HCT116 (cell line): Measurements from ENCODE around the gene COMMD10. TPM values are rescaled to one million over a fixed set of nuclear protein-coding genes. Genes with fewer than 3 reads are reported as not detected.

ENCODE experiments used
- ATAC-seq: fragments of 200-7000 bp; cut with Tn5 transposase; 2 replicates; pipeline ENCODE4 v1.9.1; 2020; ENCODE audit warnings: mild to moderate bottlenecking, moderate library complexity
- BruUV-seq: library from RNA; stranded (reverse); fragments of 400-500 nt; replicated peaks from 2 replicates; lab custom pipeline; 2021; lab: Mats Ljungman, UMichigan
- CTCF ChIA-PET: fragments of 300-600 bp; sonication (Branson Sonifier 250); formaldehyde crosslinking; loops from one replicate; lab custom pipeline; 2021; ENCODE audit warnings: antibody characterized with exemption; lab: Charles Lee
- POLR2A ChIA-PET: fragments of 300-600, 350-600 bp; sonication (Branson Sonifier 250); formaldehyde crosslinking; loops from one replicate; lab custom pipeline; 2021; ENCODE audit warnings: antibody characterized with exemption; lab: Charles Lee
- RAD21 ChIA-PET, 2 experiments: fragments of 300-600 bp; sonication (Branson Sonifier 250); formaldehyde crosslinking; loops; one replicate each; lab custom pipeline; 2023; ENCODE audit warnings: low total read pairs in 2 of 2; ENCODE audit not compliant: uncharacterized antibody in 2 of 2, unreplicated experiment in 2 of 2, low non-redundant PET in 1 of 2; lab: Charles Lee
- DNase-seq: peaks from one replicate; pipeline ENCODE4 v3.0.0-alpha.2; 2010; ENCODE audit warnings: low read depth, low spot score
- H2AFZ ChIP-seq: fragments of 200-600 bp; shearing (Covaris generic), sonication (generic); 2 replicates; pipeline ENCODE4 v1.6.1; 2017; ENCODE audit warnings: low read depth, mixed run types, mixed read lengths, antibody characterized with exemption, low read length; ENCODE audit not compliant: poor library complexity, severe bottlenecking
- H3K27ac ChIP-seq: 2 replicates; pipeline ENCODE4 v1.5.1; 2012; ENCODE audit warnings: low read depth, low read length
- H3K27me3 ChIP-seq: fragments of 200-600 bp; sonication (generic); 2 replicates; pipeline ENCODE4 v1.6.1; 2016; ENCODE audit warnings: mixed run types, low read length, mixed read lengths; ENCODE audit not compliant: insufficient read depth
- H3K36me3 ChIP-seq, 2 experiments: fragments of 200-500 bp in 1 of 2; fragments of 200-600 bp in 1 of 2; sonication (Bioruptor generic) in 1 of 2; sonication (generic) in 1 of 2; 2 replicates each; pipeline versions ENCODE4 v1.5.1 to v1.6.1; 2014 to 2016; ENCODE audit warnings: low read length in 2 of 2, inconsistent platforms in 1 of 2, mixed read lengths in 1 of 2, mixed run types in 1 of 2; ENCODE audit not compliant: insufficient read depth in 2 of 2, control insufficient read depth in 1 of 2
- H3K4me1 ChIP-seq, 2 experiments: fragments of 200-600 bp in 1 of 2; sonication (generic) in 1 of 2; 2 replicates each; pipeline versions ENCODE4 v1.5.1 to v1.6.1; 2012 to 2017; ENCODE audit warnings: low read length in 2 of 2, inconsistent platforms in 1 of 2, mild to moderate bottlenecking in 1 of 2, mixed read lengths in 1 of 2, mixed run types in 1 of 2, moderate library complexity in 1 of 2; ENCODE audit not compliant: insufficient read depth in 2 of 2, control insufficient read depth in 1 of 2
- H3K4me2 ChIP-seq: fragments of 200-600 bp; sonication (generic); 2 replicates; pipeline ENCODE4 v1.6.1; 2017; ENCODE audit warnings: mixed run types, low read length, mixed read lengths
- H3K4me3 ChIP-seq, 2 experiments: fragments of 200-600 bp in 1 of 2; sonication (generic) in 1 of 2; replicated peaks in 1 of 2; 2 replicates each; pipeline ENCODE4 v1.5.1; 2011 to 2016; ENCODE audit warnings: low read length in 2 of 2, control low read depth in 1 of 2, low read depth in 1 of 2, mild to moderate bottlenecking in 1 of 2, mixed read lengths in 1 of 2, mixed run types in 1 of 2
- H3K79me2 ChIP-seq: fragments of 200-600 bp; sonication (generic); 2 replicates; pipeline ENCODE4 v1.6.1; 2017; ENCODE audit warnings: mild to moderate bottlenecking, mixed run types, low read length, moderate library complexity, mixed read lengths; ENCODE audit not compliant: insufficient read depth
- H3K9ac ChIP-seq: fragments of 200-600 bp; sonication (generic); 2 replicates; pipeline ENCODE4 v1.6.1; 2016; ENCODE audit warnings: low read length, mixed read lengths
- H3K9me2 ChIP-seq: fragments of 200-600 bp; sonication (generic), shearing (Covaris generic); 2 replicates; pipeline ENCODE4 v1.6.1; 2017; ENCODE audit warnings: mixed run types, mild to moderate bottlenecking, moderate library complexity; ENCODE audit not compliant: insufficient read depth
- H3K9me3 ChIP-seq, 2 experiments: fragments of 200-500 bp in 1 of 2; fragments of 200-600 bp in 1 of 2; sonication (Bioruptor generic) in 1 of 2; sonication (generic) in 1 of 2; 2 replicates each; pipeline ENCODE4 v1.6.1; 2014 to 2017; ENCODE audit warnings: low read length in 2 of 2, mixed read lengths in 2 of 2, inconsistent platforms in 1 of 2, low read depth in 1 of 2, mild to moderate bottlenecking in 1 of 2, mixed run types in 1 of 2, moderate library complexity in 1 of 2; ENCODE audit not compliant: control insufficient read depth in 1 of 2, insufficient read depth in 1 of 2
- H4K20me1 ChIP-seq: fragments of 200-600 bp; sonication (generic), shearing (Covaris generic); 2 replicates; pipeline ENCODE4 v1.6.1; 2017; ENCODE audit warnings: mixed run types, mild to moderate bottlenecking, moderate library complexity; ENCODE audit not compliant: insufficient read depth
- CBX3 ChIP-seq: IDR thresholded peaks from 2 replicates; pipeline ENCODE4 v1.6.1; 2012; ENCODE audit warnings: low read depth
- CEBPB ChIP-seq: IDR thresholded peaks from 2 replicates; pipeline ENCODE4 v1.6.1; 2012; ENCODE audit warnings: low read depth
- ELF1 ChIP-seq: IDR thresholded peaks from 2 replicates; pipeline ENCODE4 v1.6.1; 2012; ENCODE audit warnings: low read depth, borderline replicate concordance
- EZH2 ChIP-seq: fragments of 200-600 bp; sonication (generic); IDR thresholded peaks from 2 replicates; pipeline ENCODE4 v1.6.1; 2017; ENCODE audit warnings: antibody characterized with exemption, mixed run types
- JUND ChIP-seq: IDR thresholded peaks from 2 replicates; pipeline ENCODE4 v1.6.1; 2012
- POLR2A ChIP-seq: IDR thresholded peaks from 2 replicates; pipeline ENCODE4 v1.7.0; 2011; ENCODE audit warnings: borderline replicate concordance; ENCODE audit not compliant: insufficient read depth, insufficient read length; ENCODE audit errors: extremely low read depth
- RAD21 ChIP-seq: IDR thresholded peaks from 2 replicates; pipeline ENCODE4 v1.6.1; 2012; ENCODE audit warnings: low read depth, mild to moderate bottlenecking
- SP1 ChIP-seq: IDR thresholded peaks from 2 replicates; pipeline ENCODE4 v1.6.1; 2012; ENCODE audit warnings: low read depth
- TCF7L2 ChIP-seq: IDR thresholded peaks from 2 replicates; pipeline ENCODE4 v1.7.0; 2011; ENCODE audit warnings: borderline replicate concordance, inconsistent platforms; ENCODE audit not compliant: insufficient read depth, insufficient read length; ENCODE audit errors: extremely low read depth
- YY1 ChIP-seq: IDR thresholded peaks from 2 replicates; pipeline ENCODE4 v1.6.1; 2011; ENCODE audit warnings: low read length, low read depth, moderate library complexity, mild to moderate bottlenecking; ENCODE audit not compliant: insufficient replicate concordance; ENCODE audit errors: extremely low read depth
- ZFX ChIP-seq: fragments of 450-650 bp; IDR thresholded peaks from 2 replicates; pipeline ENCODE4 v1.6.1; 2017
- intact Hi-C: fragments of 100-400 bp; cut with micrococcal nuclease; formaldehyde crosslinking; loops from 2 replicates; pipeline ENCODE4 v1.10.0; 2022
- total RNA-seq: library from RNA; stranded (reverse); gene quantifications from one replicate; pipeline ENCODE4 v1.2.1, GENCODE V29; 2021; ENCODE audit not compliant: unreplicated experiment
- TF ChIP-seq, protein P1 (sequence below): IDR thresholded peaks from 2 replicates; pipeline ENCODE4 v1.6.1; 2012
- TF ChIP-seq, protein P2 (sequence below), 3 experiments: fragments of 200-600 bp in 1 of 3; sonication (generic) in 1 of 3; IDR thresholded peaks in 2 of 3; conservative IDR thresholded peaks in 1 of 3; 2 replicates each; pipeline ENCODE4 v1.5.1; 2012 to 2017; ENCODE audit warnings: low read depth in 2 of 3, low read length in 2 of 3, antibody characterized with exemption in 1 of 3, borderline replicate concordance in 1 of 3, control low read depth in 1 of 3, mild to moderate bottlenecking in 1 of 3, mixed read lengths in 1 of 3, mixed run types in 1 of 3, moderate library complexity in 1 of 3; ENCODE audit not compliant: insufficient read depth in 1 of 3
- TF ChIP-seq, protein P3 (sequence below): IDR thresholded peaks from 2 replicates; pipeline ENCODE4 v1.6.1; 2012; ENCODE audit warnings: low read depth

COMMD10 gene
- total RNA-seq, 1 experiment from 2014 or later: 35.3 TPM

DNA sequence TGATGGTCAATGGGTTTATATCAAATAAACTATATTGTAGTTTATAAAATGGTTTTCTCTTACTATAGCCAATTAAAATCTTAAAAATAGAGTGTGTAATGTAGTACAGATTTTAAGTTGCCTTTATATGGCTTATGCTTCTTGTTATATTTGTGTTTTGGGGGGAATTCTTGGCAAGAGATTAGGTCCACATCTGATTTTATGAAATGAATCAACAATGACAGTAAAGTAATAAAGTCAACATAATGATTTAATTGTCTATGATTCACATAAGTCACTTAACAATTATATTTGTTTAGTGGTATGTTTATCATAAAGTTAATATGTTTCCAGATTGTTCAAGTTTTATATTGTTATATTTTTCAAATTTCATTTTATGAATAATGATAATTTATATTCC is 164.8 kb downstream of the COMMD10 start:
- Histone ChIP-seq H3K36me3 (no peaks in the 10 kb centered on the region), H4K20me1 (no peaks in the 10 kb centered on the region), H3K4me1 (no peaks in the 10 kb centered on the region), H3K4me3 (no peak overlapping the region), H3K27me3 (no peaks in the 10 kb centered on the region), H3K4me2 (no peak overlapping the region), H3K9me3 (no peaks in the 10 kb centered on the region; a peak in 1 of 4 replicates), H3K79me2 (no peaks in the 10 kb centered on the region), H3K9ac (no peak overlapping the region), H2AFZ (no peak overlapping the region), H3K9me2 (no peaks in the 10 kb centered on the region), H3K27ac (no peak overlapping the region)
- no peak for ATAC-seq
- CTCF ChIA-PET: no interaction called here
- RAD21 ChIA-PET: no interaction called here
- intact Hi-C loops: no loop called here
- TF ChIP-seq CEBPB: no peak
- TF ChIP-seq, protein P1, sequence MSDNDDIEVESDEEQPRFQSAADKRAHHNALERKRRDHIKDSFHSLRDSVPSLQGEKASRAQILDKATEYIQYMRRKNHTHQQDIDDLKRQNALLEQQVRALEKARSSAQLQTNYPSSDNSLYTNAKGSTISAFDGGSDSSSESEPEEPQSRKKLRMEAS: no peak
- POLR2A ChIA-PET: no interaction called here
- BruUV-seq: no TSS peak
- no peak for DNase-seq

DNA sequence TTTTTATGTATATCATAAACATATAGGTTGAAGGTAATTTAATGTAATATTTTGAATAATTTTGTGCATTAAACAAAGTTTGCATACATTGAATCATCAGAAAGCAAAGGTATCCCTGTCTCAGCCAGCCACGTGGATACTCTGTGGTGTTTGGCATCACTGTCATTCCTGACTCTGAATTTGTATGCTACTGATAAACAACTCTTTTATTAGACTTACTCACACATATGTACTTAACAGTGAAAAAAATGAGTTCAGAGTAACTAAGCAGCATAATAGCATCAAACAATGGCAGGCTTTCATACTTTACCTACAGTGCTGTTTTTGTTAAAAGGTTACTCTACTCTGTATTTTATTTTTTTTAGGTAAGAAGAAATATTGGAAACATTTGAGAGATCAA is 171.9 kb downstream of the COMMD10 start:
- CTCF ChIA-PET: no interaction called here
- BruUV-seq: no TSS peak
- TF ChIP-seq POLR2A (no peak), EZH2 (no peak), ELF1 (no peak), SP1 (no peak), TCF7L2 (no peak), ZFX (no peak), JUND (no peak), YY1 (no peak), CBX3 (no peak), RAD21 (no peak)
- TF ChIP-seq, protein P2, sequence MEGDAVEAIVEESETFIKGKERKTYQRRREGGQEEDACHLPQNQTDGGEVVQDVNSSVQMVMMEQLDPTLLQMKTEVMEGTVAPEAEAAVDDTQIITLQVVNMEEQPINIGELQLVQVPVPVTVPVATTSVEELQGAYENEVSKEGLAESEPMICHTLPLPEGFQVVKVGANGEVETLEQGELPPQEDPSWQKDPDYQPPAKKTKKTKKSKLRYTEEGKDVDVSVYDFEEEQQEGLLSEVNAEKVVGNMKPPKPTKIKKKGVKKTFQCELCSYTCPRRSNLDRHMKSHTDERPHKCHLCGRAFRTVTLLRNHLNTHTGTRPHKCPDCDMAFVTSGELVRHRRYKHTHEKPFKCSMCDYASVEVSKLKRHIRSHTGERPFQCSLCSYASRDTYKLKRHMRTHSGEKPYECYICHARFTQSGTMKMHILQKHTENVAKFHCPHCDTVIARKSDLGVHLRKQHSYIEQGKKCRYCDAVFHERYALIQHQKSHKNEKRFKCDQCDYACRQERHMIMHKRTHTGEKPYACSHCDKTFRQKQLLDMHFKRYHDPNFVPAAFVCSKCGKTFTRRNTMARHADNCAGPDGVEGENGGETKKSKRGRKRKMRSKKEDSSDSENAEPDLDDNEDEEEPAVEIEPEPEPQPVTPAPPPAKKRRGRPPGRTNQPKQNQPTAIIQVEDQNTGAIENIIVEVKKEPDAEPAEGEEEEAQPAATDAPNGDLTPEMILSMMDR (IDR thresholded peaks at IDR 0.05 in 2 of 3, conservative IDR thresholded peaks at IDR 0.05 in 1 of 3; ENCODE audit: borderline replicate concordance in 1 of 3, insufficient read depth in 1 of 3, low read depth in 2 of 3, low read length in 2 of 3): no peak
- TF ChIP-seq, protein P3, sequence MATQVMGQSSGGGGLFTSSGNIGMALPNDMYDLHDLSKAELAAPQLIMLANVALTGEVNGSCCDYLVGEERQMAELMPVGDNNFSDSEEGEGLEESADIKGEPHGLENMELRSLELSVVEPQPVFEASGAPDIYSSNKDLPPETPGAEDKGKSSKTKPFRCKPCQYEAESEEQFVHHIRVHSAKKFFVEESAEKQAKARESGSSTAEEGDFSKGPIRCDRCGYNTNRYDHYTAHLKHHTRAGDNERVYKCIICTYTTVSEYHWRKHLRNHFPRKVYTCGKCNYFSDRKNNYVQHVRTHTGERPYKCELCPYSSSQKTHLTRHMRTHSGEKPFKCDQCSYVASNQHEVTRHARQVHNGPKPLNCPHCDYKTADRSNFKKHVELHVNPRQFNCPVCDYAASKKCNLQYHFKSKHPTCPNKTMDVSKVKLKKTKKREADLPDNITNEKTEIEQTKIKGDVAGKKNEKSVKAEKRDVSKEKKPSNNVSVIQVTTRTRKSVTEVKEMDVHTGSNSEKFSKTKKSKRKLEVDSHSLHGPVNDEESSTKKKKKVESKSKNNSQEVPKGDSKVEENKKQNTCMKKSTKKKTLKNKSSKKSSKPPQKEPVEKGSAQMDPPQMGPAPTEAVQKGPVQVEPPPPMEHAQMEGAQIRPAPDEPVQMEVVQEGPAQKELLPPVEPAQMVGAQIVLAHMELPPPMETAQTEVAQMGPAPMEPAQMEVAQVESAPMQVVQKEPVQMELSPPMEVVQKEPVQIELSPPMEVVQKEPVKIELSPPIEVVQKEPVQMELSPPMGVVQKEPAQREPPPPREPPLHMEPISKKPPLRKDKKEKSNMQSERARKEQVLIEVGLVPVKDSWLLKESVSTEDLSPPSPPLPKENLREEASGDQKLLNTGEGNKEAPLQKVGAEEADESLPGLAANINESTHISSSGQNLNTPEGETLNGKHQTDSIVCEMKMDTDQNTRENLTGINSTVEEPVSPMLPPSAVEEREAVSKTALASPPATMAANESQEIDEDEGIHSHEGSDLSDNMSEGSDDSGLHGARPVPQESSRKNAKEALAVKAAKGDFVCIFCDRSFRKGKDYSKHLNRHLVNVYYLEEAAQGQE: no peak

More for the DNA sequence above, 171.9 kb downstream of the COMMD10 start:
- Histone ChIP-seq H3K27ac (no peak overlapping the region), H3K36me3 (no peaks in the 10 kb centered on the region), H3K79me2 (no peaks in the 10 kb centered on the region), H3K9ac (no peak overlapping the region), H3K4me3 (no peak overlapping the region), H4K20me1 (no peaks in the 10 kb centered on the region), H3K4me2 (no peak overlapping the region), H3K27me3 (no peaks in the 10 kb centered on the region), H2AFZ (no peak overlapping the region), H3K4me1 (no peaks in the 10 kb centered on the region), H3K9me2 (no peaks in the 10 kb centered on the region), H3K9me3 (no peaks in the 10 kb centered on the region)
- POLR2A ChIA-PET: no interaction called here
- no peak for ATAC-seq
- RAD21 ChIA-PET: no interaction called here
- DNase-seq: no peak
- intact Hi-C loops: no loop called here
